Measurements from ENCODE around the gene MRFAP1L1. TPM values are rescaled to one million over a fixed set of nuclear protein-coding genes. Genes with fewer than 3 reads are reported as not detected.

MRFAP1L1 gene
- total RNA-seq, 1 donor from 2014 or later: 32.9 TPM

- no peak overlapping the region for H3K4me3 ChIP-seq (ENCODE audit: low read length in 3 of 3)
- H3K9ac ChIP-seq (ENCODE audit: low read depth in 1 of 3, low read length in 3 of 3): no peak overlapping the region
- peaks cover 28 to 43% (median 32%) of the 10 kb centered on the region in 3 donors for H3K4me1 ChIP-seq (ENCODE audit: control insufficient read depth in 3 of 3, insufficient read depth in 3 of 3, low read length in 3 of 3)
- no peaks in the 10 kb centered on the region for H3K27me3 ChIP-seq (ENCODE audit: control insufficient read depth in 3 of 3, insufficient read depth in 3 of 3, low read length in 3 of 3)
- no peak overlapping the region for H3K27ac ChIP-seq (ENCODE audit: low read depth, low read length)
- no peaks in the 10 kb centered on the region for H3K9me3 ChIP-seq (ENCODE audit: control insufficient read depth in 3 of 3, low read length in 3 of 3)
- H3K36me3 ChIP-seq (ENCODE audit: control insufficient read depth in 3 of 3, insufficient read depth in 3 of 3, low read length in 3 of 3): peaks cover 7 to 19% (median 9%) of the 10 kb centered on the region in 3 donors
Measured at GRCh38 chr4:6702761-6703160, 6.9 kb downstream of the MRFAP1L1 start.

GRCh38 chr4:6701371-6701770 lies 8.3 kb downstream of the MRFAP1L1 start:
- Histone ChIP-seq H3K9me3 (ENCODE audit: control insufficient read depth in 3 of 3, low read length in 3 of 3) (no peaks in the 10 kb centered on the region), H3K9ac (ENCODE audit: low read depth in 1 of 3, low read length in 3 of 3) (no peak overlapping the region), H3K4me1 (ENCODE audit: control insufficient read depth in 3 of 3, insufficient read depth in 3 of 3, low read length in 3 of 3) (peaks cover 20 to 38% (median 21%) of the 10 kb centered on the region in 3 donors), H3K4me3 (ENCODE audit: low read length in 3 of 3) (no peak overlapping the region), H3K27ac (ENCODE audit: low read depth, low read length) (no peak overlapping the region), H3K36me3 (ENCODE audit: control insufficient read depth in 3 of 3, insufficient read depth in 3 of 3, low read length in 3 of 3) (peaks cover 2 to 8% (median 7%) of the 10 kb centered on the region in 3 donors), H3K27me3 (ENCODE audit: control insufficient read depth in 3 of 3, insufficient read depth in 3 of 3, low read length in 3 of 3) (no peaks in the 10 kb centered on the region)

GRCh38 chr4:6699903-6700302 lies 9.8 kb downstream of the MRFAP1L1 start:
- no peaks in the 10 kb centered on the region for H3K9me3 ChIP-seq (ENCODE audit: control insufficient read depth in 3 of 3, low read length in 3 of 3)
- H3K27ac ChIP-seq (ENCODE audit: low read depth, low read length): no peak overlapping the region
- H3K4me1 ChIP-seq (ENCODE audit: control insufficient read depth in 3 of 3, insufficient read depth in 3 of 3, low read length in 3 of 3): peaks cover 15 to 36% (median 28%) of the 10 kb centered on the region in 3 donors
- no peak overlapping the region for H3K9ac ChIP-seq (ENCODE audit: low read depth in 1 of 3, low read length in 3 of 3)
- H3K36me3 ChIP-seq (ENCODE audit: control insufficient read depth in 3 of 3, insufficient read depth in 3 of 3, low read length in 3 of 3): peaks cover 2 to 8% (median 7%) of the 10 kb centered on the region in 3 donors
- H3K4me3 ChIP-seq (ENCODE audit: low read length in 3 of 3): no peak overlapping the region
- no peaks in the 10 kb centered on the region for H3K27me3 ChIP-seq (ENCODE audit: control insufficient read depth in 3 of 3, insufficient read depth in 3 of 3, low read length in 3 of 3)

GRCh38 chr4:6699388-6699787 lies 10.3 kb downstream of the MRFAP1L1 start:
- Histone ChIP-seq H3K9ac (ENCODE audit: low read depth in 1 of 3, low read length in 3 of 3) (no peak overlapping the region), H3K27ac (ENCODE audit: low read depth, low read length) (no peak overlapping the region), H3K9me3 (ENCODE audit: control insufficient read depth in 3 of 3, low read length in 3 of 3) (no peaks in the 10 kb centered on the region), H3K4me3 (ENCODE audit: low read length in 3 of 3) (no peak overlapping the region), H3K36me3 (ENCODE audit: control insufficient read depth in 3 of 3, insufficient read depth in 3 of 3, low read length in 3 of 3) (peaks cover 2 to 8% (median 7%) of the 10 kb centered on the region in 3 donors), H3K4me1 (ENCODE audit: control insufficient read depth in 3 of 3, insufficient read depth in 3 of 3, low read length in 3 of 3) (peaks cover 17 to 35% (median 29%) of the 10 kb centered on the region in 3 donors), H3K27me3 (ENCODE audit: control insufficient read depth in 3 of 3, insufficient read depth in 3 of 3, low read length in 3 of 3) (no peaks in the 10 kb centered on the region)

GRCh38 chr4:6697131-6697530 lies 12.5 kb downstream of the MRFAP1L1 start:
- no peaks in the 10 kb centered on the region for H3K27me3 ChIP-seq (ENCODE audit: control insufficient read depth in 3 of 3, insufficient read depth in 3 of 3, low read length in 3 of 3)
- H3K27ac ChIP-seq (ENCODE audit: low read depth, low read length): no peak overlapping the region
- no peaks in the 10 kb centered on the region for H3K9me3 ChIP-seq (ENCODE audit: control insufficient read depth in 3 of 3, low read length in 3 of 3)
- no peak overlapping the region for H3K4me3 ChIP-seq (ENCODE audit: low read length in 3 of 3)
- no peak overlapping the region for H3K9ac ChIP-seq (ENCODE audit: low read depth in 1 of 3, low read length in 3 of 3)
- H3K36me3 ChIP-seq (ENCODE audit: control insufficient read depth in 3 of 3, insufficient read depth in 3 of 3, low read length in 3 of 3): peaks cover 0 to 4% (median 2%) of the 10 kb centered on the region in 3 donors
- H3K4me1 ChIP-seq (ENCODE audit: control insufficient read depth in 3 of 3, insufficient read depth in 3 of 3, low read length in 3 of 3): peaks cover 12 to 33% (median 22%) of the 10 kb centered on the region in 3 donors

GRCh38 chr4:6696611-6697010 lies 13.1 kb downstream of the MRFAP1L1 start:
- Histone ChIP-seq H3K9ac (ENCODE audit: low read depth in 1 of 3, low read length in 3 of 3) (peak overlapping the region in 1 of 3 donors; percentile 41), H3K27me3 (ENCODE audit: control insufficient read depth in 3 of 3, insufficient read depth in 3 of 3, low read length in 3 of 3) (no peaks in the 10 kb centered on the region), H3K4me1 (ENCODE audit: control insufficient read depth in 3 of 3, insufficient read depth in 3 of 3, low read length in 3 of 3) (peaks cover 12 to 33% (median 22%) of the 10 kb centered on the region in 3 donors), H3K36me3 (ENCODE audit: control insufficient read depth in 3 of 3, insufficient read depth in 3 of 3, low read length in 3 of 3) (peaks cover 0 to 4% (median 2%) of the 10 kb centered on the region in 3 donors), H3K4me3 (ENCODE audit: low read length in 3 of 3) (no peak overlapping the region), H3K9me3 (ENCODE audit: control insufficient read depth in 3 of 3, low read length in 3 of 3) (no peaks in the 10 kb centered on the region), H3K27ac (ENCODE audit: low read depth, low read length) (no peak overlapping the region)

- Histone ChIP-seq H3K4me3 (ENCODE audit: low read length in 3 of 3) (no peak overlapping the region), H3K4me1 (ENCODE audit: control insufficient read depth in 3 of 3, insufficient read depth in 3 of 3, low read length in 3 of 3) (peaks cover 12 to 33% (median 22%) of the 10 kb centered on the region in 3 donors), H3K9ac (ENCODE audit: low read depth in 1 of 3, low read length in 3 of 3) (peak overlapping the region in 2 of 3 donors; percentile 16 to 29), H3K27me3 (ENCODE audit: control insufficient read depth in 3 of 3, insufficient read depth in 3 of 3, low read length in 3 of 3) (no peaks in the 10 kb centered on the region), H3K9me3 (ENCODE audit: control insufficient read depth in 3 of 3, low read length in 3 of 3) (no peaks in the 10 kb centered on the region), H3K27ac (ENCODE audit: low read depth, low read length) (no peak overlapping the region), H3K36me3 (ENCODE audit: control insufficient read depth in 3 of 3, insufficient read depth in 3 of 3, low read length in 3 of 3) (peaks cover 0 to 4% (median 2%) of the 10 kb centered on the region in 3 donors)
Measured at GRCh38 chr4:6695660-6696610, 13.7 kb downstream of the MRFAP1L1 start.

- Histone ChIP-seq H3K4me1 (ENCODE audit: control insufficient read depth in 3 of 3, insufficient read depth in 3 of 3, low read length in 3 of 3) (peaks cover 12 to 36% (median 22%) of the 10 kb centered on the region in 3 donors), H3K4me3 (ENCODE audit: low read length in 3 of 3) (no peak overlapping the region), H3K27me3 (ENCODE audit: control insufficient read depth in 3 of 3, insufficient read depth in 3 of 3, low read length in 3 of 3) (no peaks in the 10 kb centered on the region), H3K27ac (ENCODE audit: low read depth, low read length) (no peak overlapping the region), H3K36me3 (ENCODE audit: control insufficient read depth in 3 of 3, insufficient read depth in 3 of 3, low read length in 3 of 3) (no peaks in the 10 kb centered on the region), H3K9ac (ENCODE audit: low read depth in 1 of 3, low read length in 3 of 3) (peak overlapping the region in 2 of 3 donors; percentile 12 to 16), H3K9me3 (ENCODE audit: control insufficient read depth in 3 of 3, low read length in 3 of 3) (no peaks in the 10 kb centered on the region)
Measured at GRCh38 chr4:6694177-6694901, 15.3 kb downstream of the MRFAP1L1 start.

- no peak within 1 kb of the TSS for H3K4me3 ChIP-seq (ENCODE audit: low read length in 3 of 3)
- H3K9me3 ChIP-seq (ENCODE audit: control insufficient read depth in 3 of 3, low read length in 3 of 3): no peaks in the 10 kb centered on the region
- no peaks in the 10 kb centered on the region for H3K27me3 ChIP-seq (ENCODE audit: control insufficient read depth in 3 of 3, insufficient read depth in 3 of 3, low read length in 3 of 3)
- H3K36me3 ChIP-seq (ENCODE audit: control insufficient read depth in 3 of 3, insufficient read depth in 3 of 3, low read length in 3 of 3): no peaks in the 10 kb centered on the region
- peak within 1 kb of the TSS in 2 of 3 donors; percentile 12 to 33 for H3K9ac ChIP-seq (ENCODE audit: low read depth in 1 of 3, low read length in 3 of 3)
- H3K4me1 ChIP-seq (ENCODE audit: control insufficient read depth in 3 of 3, insufficient read depth in 3 of 3, low read length in 3 of 3): peaks cover 12 to 39% (median 22%) of the 10 kb centered on the region in 3 donors
- H3K27ac ChIP-seq (ENCODE audit: low read depth, low read length): no peak within 1 kb of the TSS
Measured at GRCh38 chr4:6693231-6694176, 16.2 kb downstream of the MRFAP1L1 start, which contains the start of gene S100P. TSS of gene S100P (plus strand) at chr4:6693878. CDS start at chr4:6693933, 55 bp downstream.

All from skeletal muscle tissue (tissue), 4 donors.